Measurements from ENCODE around the gene KIR3DL3. TPM values are rescaled to one million over a fixed set of nuclear protein-coding genes. Genes with fewer than 3 reads are reported as not detected.
"Not testable (repeated sequence)": the region's sequence is repeated elsewhere in the genome, so short reads cannot be mapped to it uniquely, and the experiment has no call there.

The KIR3DL3 gene
- total RNA-seq, 2 donors from 2014 or later, result not detected

DNA sequence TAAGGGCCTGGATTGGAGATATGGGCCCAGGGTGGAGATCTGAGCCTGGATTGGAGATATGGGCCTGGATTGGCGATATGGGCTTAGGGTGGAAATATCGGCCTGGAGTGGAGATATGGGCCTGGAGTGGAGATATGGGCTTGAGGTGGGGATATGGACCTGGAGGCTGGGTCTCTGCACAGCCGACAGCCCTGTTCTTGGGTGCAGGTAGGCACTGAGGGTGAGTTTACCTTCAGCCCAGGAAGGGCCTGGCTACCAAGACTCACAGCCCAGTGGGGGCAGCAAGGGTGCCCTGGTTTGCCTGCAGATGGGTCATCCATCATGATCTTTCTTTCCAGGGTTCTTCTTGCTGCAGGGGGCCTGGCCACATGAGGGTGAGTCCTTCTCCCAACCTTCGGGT is 46.3 kb downstream of the KIR3DL3 start:
- H3K27ac ChIP-seq; H3K4me1 ChIP-seq; DNase-seq; H3K36me3 ChIP-seq (replicated peaks in 1 of 2; ENCODE audit: insufficient read depth in 1 of 2, low read depth in 2 of 2); H3K4me3 ChIP-seq; H3K9me3 ChIP-seq; H3K27me3 ChIP-seq; ATAC-seq: not testable (repeated sequence)
- intact Hi-C loops (cut with DNase I), result loop anchor here (10.0 kb wide), 1 partner anchor 84 kb away; the partner anchor contains the start of gene KIR3DL2
- WGBS, 2 donors, result 75 to 77% methylated on average over 4 of the region's 4 CpGs

DNA sequence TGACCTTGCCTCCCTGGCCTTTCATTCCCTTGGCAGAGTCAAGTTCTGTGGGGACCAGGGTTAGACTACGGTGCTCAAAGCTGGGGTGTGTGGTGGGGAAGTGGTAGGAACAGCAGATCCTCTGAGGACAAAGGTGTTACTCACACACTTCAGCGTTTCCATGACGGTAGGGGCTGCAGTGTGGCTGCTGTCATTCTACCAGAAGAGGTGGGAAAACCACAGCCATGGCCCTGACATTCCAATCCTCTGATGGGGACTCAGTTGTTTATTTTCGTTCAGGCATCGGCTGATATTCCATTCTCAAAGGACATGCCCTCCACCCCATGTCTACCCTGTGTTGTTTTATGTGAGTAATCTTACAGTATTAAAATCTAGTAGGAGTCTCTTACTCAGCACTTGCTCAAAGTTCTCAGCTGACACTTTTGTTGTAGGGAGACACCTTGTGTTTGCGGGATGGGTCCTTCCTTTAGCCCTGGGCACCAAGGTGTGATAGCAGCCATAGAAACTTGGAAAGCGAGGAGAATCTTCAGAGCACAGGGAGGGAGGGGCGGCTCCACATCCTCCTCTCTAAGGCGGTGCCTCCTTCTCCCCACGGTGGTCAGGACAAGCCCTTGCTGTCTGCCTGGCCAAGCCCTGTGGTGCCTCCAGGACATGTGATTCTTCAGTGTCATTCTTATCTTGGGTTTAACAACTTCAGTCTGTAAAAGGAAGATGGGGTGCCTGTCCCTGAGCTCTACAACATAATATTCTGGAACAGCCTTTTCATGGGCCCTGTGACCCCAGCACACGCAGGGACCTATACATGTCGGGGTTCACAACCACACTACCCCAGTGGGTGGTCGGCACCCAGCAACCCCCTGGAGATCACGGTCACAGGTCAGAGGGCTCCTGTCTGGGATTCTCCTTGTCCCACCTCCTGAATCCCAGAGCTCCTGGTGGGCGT is 47.0 kb downstream of the KIR3DL3 start:
- not testable (repeated sequence) for H3K27ac ChIP-seq; H3K4me3 ChIP-seq; H3K9me3 ChIP-seq; H3K36me3 ChIP-seq (replicated peaks in 1 of 2; ENCODE audit: insufficient read depth in 1 of 2, low read depth in 2 of 2); DNase-seq; H3K4me1 ChIP-seq; ATAC-seq; H3K27me3 ChIP-seq
- intact Hi-C loops (cut with DNase I), result loop anchor here (10.0 kb wide), 1 partner anchor 84 kb away; the partner anchor contains the start of gene KIR3DL2
- WGBS, 2 donors, result 54 to 71% methylated on average over 9 to 14 of the region's 15 CpGs

DNA sequence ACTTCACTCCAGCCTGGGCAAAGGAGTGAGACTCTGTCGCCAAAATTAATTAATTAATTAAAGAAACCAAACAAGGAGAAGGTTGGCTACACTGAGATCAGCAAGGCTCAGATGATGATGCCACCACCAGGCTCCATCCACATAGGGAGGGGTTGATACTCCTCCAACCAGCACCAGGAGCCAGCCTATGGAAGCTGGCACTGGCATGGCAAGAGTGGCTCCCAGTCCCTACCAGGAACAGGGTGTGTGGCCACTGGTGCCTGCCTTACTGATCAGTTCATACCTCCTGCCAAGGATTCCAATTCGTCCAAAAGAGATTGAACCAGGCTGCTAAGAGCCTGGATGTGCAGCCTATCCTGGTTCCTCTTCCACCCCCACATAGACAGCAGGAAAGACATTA is 48.4 kb downstream of the KIR3DL3 start:
- ATAC-seq, H3K27ac ChIP-seq: not testable (repeated sequence)
- WGBS, 2 donors, result 21 to 49% methylated on average over 2 of the region's 2 CpGs

DNA sequence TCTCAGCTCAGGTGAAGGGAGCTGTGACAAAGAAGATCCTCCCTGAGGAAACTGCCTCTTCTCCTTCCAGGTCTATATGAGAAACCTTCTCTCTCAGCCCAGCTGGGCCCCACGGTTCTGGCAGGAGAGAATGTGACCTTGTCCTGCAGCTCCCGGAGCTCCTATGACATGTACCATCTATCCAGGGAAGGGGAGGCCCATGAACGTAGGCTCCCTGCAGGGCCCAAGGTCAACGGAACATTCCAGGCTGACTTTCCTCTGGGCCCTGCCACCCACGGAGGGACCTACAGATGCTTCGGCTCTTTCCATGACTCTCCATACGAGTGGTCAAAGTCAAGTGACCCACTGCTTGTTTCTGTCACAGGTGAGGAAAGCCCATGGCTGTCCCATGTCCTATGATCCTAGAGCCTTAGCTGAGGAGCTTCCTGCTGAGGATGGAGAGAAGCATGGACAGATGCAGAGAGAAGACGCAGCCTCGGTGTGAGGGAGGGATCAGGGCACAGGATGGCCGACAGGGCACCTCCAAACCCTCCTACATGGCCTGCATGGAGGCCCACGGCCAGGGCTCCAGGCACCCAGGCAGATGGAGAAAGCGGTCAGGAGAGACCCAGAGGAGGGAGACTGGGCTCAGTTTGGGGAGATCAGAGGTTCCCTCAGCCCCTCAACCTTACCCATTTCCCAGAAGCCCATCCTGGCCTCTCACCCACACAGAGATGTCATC is 51.0 kb downstream of the KIR3DL3 start:
- H3K27me3 ChIP-seq; H3K9me3 ChIP-seq; H3K4me1 ChIP-seq; DNase-seq; ATAC-seq; H3K27ac ChIP-seq; H3K4me3 ChIP-seq; H3K36me3 ChIP-seq (replicated peaks in 1 of 2; ENCODE audit: insufficient read depth in 1 of 2, low read depth in 2 of 2): not testable (repeated sequence)
- WGBS, 2 donors, result 48 to 61% methylated on average over 12 of the region's 12 CpGs
- intact Hi-C loops (cut with DNase I), result loop anchor here (10.0 kb wide), 1 partner anchor 80 kb away; the partner anchor contains the start of gene KIR3DL2

More for the DNA sequence above, 48.4 kb downstream of the KIR3DL3 start:
- intact Hi-C loops (cut with DNase I), result loop anchor here (10.0 kb wide), 1 partner anchor 82 kb away; the partner anchor contains the start of gene KIR3DL2
- not testable (repeated sequence) for H3K36me3 ChIP-seq (replicated peaks in 1 of 2; ENCODE audit: insufficient read depth in 1 of 2, low read depth in 2 of 2); H3K27me3 ChIP-seq; H3K9me3 ChIP-seq; H3K4me3 ChIP-seq; DNase-seq; H3K4me1 ChIP-seq

DNA sequence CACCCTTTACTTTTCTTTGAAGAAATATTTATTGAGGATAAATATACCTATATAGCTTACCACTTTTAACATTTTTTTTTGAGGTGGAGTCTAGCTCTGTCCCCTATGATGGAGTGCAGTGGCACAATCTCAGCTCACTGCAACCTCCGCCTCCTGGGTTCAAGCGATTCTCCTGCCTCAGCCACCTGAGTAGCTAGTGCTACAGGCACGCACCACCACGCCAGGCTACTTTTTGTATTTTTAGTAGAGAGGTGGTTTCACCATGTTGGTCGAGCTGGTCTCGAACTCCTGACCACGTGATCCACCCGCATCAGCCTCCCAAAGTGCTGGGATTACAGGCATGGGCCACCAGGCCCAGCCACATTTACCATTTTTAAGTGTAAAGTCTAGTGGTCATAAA is 51.6 kb downstream of the KIR3DL3 start:
- not testable (repeated sequence) for H3K27me3 ChIP-seq; H3K36me3 ChIP-seq (replicated peaks in 1 of 2; ENCODE audit: insufficient read depth in 1 of 2, low read depth in 2 of 2); ATAC-seq; H3K27ac ChIP-seq; H3K4me3 ChIP-seq; DNase-seq; H3K9me3 ChIP-seq; H3K4me1 ChIP-seq
- 60 to 72% methylated on average over 8 of the region's 8 CpGs for WGBS, 2 donors
- intact Hi-C loops (cut with DNase I), result loop anchor here (10.0 kb wide), 1 partner anchor 79 kb away; the partner anchor contains the start of gene KIR3DL2

DNA sequence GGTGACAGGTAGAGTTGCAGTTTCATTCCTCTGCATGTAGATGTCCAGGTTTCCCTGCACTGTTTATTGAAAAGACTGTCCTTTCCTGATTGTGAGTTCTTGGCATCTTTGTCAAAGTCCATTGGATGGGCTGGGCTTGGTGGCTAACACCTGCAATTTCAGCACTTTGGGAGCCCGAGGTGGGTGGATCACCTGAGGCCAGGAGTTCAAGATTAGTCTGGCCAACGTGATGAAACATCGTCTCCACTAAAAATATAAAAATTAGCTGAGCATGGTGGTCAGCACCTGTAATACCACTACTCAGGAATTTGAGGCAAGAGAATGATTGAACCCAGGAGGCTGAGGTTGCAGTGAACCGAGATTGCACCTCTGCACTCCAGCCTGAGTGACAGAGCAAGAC is 53.6 kb downstream of the KIR3DL3 start:
- 26 to 42% methylated on average over 4 of the region's 4 CpGs for WGBS, 2 donors

DNA sequence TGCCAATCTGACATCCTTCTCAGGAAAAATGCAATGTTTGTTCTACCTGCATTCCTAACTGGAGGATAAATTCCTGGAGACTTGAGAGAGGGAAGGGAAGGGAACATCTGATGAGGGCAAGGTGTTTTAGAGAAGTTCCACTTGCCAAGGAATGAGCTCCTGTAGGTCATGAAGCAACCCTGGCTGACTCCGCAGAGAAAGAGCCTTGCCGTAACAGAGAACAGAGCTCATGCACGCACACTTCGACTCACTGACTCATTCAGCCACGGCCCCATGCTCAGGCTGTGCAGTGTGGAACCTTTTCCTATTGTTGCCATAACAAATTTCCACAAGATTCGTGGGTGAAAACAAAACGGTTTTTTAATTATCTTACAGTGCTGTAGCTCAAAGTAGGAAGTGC is 54.7 kb downstream of the KIR3DL3 start:
- H3K4me1 ChIP-seq; H3K9me3 ChIP-seq; H3K27ac ChIP-seq; DNase-seq; ATAC-seq; H3K4me3 ChIP-seq; H3K27me3 ChIP-seq; H3K36me3 ChIP-seq (replicated peaks in 1 of 2; ENCODE audit: insufficient read depth in 1 of 2, low read depth in 2 of 2): not testable (repeated sequence)
- 53 to 56% methylated on average over 7 of the region's 7 CpGs for WGBS, 2 donors
- intact Hi-C loops (cut with DNase I), result loop anchor here (10.0 kb wide), 1 partner anchor 76 kb away; the partner anchor contains the start of gene KIR3DL2

More for the DNA sequence above, 53.6 kb downstream of the KIR3DL3 start:
- DNase-seq; H3K36me3 ChIP-seq (replicated peaks in 1 of 2; ENCODE audit: insufficient read depth in 1 of 2, low read depth in 2 of 2); H3K27me3 ChIP-seq; H3K9me3 ChIP-seq; H3K4me1 ChIP-seq; H3K27ac ChIP-seq; H3K4me3 ChIP-seq; ATAC-seq: not testable (repeated sequence)
- intact Hi-C loops (cut with DNase I), result loop anchor here (10.0 kb wide), 1 partner anchor 77 kb away; the partner anchor contains the start of gene KIR3DL2

DNA sequence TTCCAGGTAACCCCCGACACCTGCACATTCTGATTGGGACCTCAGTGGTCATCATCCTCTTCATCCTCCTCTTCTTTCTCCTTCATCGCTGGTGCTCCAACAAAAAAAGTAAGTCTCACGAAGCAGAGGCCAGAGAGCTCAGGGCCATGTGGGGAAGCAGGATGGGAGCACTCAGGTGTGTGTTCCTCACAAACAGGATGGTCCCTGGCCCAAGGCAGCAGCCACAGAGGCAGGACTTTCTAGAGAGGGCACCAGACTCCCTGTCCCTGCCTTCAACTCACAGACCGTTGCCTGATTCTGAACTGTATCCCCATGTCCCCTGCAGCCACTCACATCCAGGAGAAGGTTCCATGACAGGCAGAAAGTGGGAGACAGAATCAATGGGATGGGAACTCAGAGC is 58.7 kb downstream of the KIR3DL3 start:
- intact Hi-C loops (cut with DNase I), result not testable (repeated sequence)
- WGBS, 2 donors, result 64 to 67% methylated on average over 3 of the region's 4 CpGs

More for the DNA sequence above, 58.7 kb downstream of the KIR3DL3 start:
- H3K36me3 ChIP-seq (replicated peaks in 1 of 2; ENCODE audit: insufficient read depth in 1 of 2, low read depth in 2 of 2); H3K9me3 ChIP-seq; H3K4me3 ChIP-seq; H3K27me3 ChIP-seq; DNase-seq; H3K4me1 ChIP-seq; ATAC-seq; H3K27ac ChIP-seq: not testable (repeated sequence)

Small RNA genes lying within 50 kb of the gene (small RNA-seq; reads per million reads assigned to genes)
- gene AC245128.2, result not detected
- not detected for gene KIR3DP1

Other genes with a start within 250 kb of the KIR3DL3 start
- not detected for gene LAIR2, start 221.6 kb upstream of the KIR3DL3 start, total RNA-seq
- 1 to 10 TPM in 1 of 2 donors, not detected in 1; 1.6 TPM for gene LILRA2, start 150.7 kb upstream of the KIR3DL3 start, total RNA-seq
- gene LILRA1, start 130.8 kb upstream of the KIR3DL3 start, total RNA-seq, result under 1 TPM in 1 of 2 donors, not detected in 1; 0.26 TPM
- under 1 TPM; 0.33 to 0.52 TPM for gene LILRB1, start 94.0 kb upstream of the KIR3DL3 start, total RNA-seq
- 1 to 10 TPM in 1 of 2 donors, under 1 TPM in 1; 0.99 to 1.0 TPM for gene LILRB4, start 61.5 kb upstream of the KIR3DL3 start, total RNA-seq
- not detected for gene KIR2DL3, start 14.1 kb downstream of the KIR3DL3 start, total RNA-seq
- not detected for gene KIR2DL1, start 45.4 kb downstream of the KIR3DL3 start, total RNA-seq
- gene KIR2DL4, start 79.2 kb downstream of the KIR3DL3 start, total RNA-seq, result not detected
- not detected for gene KIR3DL1, start 92.0 kb downstream of the KIR3DL3 start, total RNA-seq
- gene KIR2DS4, start 108.2 kb downstream of the KIR3DL3 start, total RNA-seq, result not detected
- not detected for gene KIR3DL2, start 126.0 kb downstream of the KIR3DL3 start, total RNA-seq
- not detected for gene FCAR, start 149.8 kb downstream of the KIR3DL3 start, total RNA-seq
- gene NCR1, start 181.7 kb downstream of the KIR3DL3 start, total RNA-seq, result not detected
- not detected for gene NLRP7, start 223.1 kb downstream of the KIR3DL3 start, total RNA-seq
- gene NLRP2, start 241.9 kb downstream of the KIR3DL3 start, total RNA-seq, result 10 to 100 TPM in 1 of 2 donors, 1 to 10 TPM in 1; 1.3 to 10.2 TPM

Measured in body of pancreas (tissue), 4 donors.